ENCODE results near the gene RBM10. TPM values are rescaled to one million over a fixed set of nuclear protein-coding genes. Genes with fewer than 3 reads are reported as not detected.

Gene RBM10
- total RNA-seq, 2 donors from 2014 or later, result 30.0 to 67.8 TPM

- H3K9ac ChIP-seq (ENCODE audit: low read depth in 2 of 2, low read length in 2 of 2), result no peak overlapping the region
- H3K36me3 ChIP-seq, result no peaks in the 10 kb centered on the region
- DNase-seq, result no peak
- no peaks in the 10 kb centered on the region for H3K9me3 ChIP-seq
- TF ChIP-seq, protein P1, sequence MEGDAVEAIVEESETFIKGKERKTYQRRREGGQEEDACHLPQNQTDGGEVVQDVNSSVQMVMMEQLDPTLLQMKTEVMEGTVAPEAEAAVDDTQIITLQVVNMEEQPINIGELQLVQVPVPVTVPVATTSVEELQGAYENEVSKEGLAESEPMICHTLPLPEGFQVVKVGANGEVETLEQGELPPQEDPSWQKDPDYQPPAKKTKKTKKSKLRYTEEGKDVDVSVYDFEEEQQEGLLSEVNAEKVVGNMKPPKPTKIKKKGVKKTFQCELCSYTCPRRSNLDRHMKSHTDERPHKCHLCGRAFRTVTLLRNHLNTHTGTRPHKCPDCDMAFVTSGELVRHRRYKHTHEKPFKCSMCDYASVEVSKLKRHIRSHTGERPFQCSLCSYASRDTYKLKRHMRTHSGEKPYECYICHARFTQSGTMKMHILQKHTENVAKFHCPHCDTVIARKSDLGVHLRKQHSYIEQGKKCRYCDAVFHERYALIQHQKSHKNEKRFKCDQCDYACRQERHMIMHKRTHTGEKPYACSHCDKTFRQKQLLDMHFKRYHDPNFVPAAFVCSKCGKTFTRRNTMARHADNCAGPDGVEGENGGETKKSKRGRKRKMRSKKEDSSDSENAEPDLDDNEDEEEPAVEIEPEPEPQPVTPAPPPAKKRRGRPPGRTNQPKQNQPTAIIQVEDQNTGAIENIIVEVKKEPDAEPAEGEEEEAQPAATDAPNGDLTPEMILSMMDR (IDR thresholded peaks at IDR 0.05), result no peak
- no peaks in the 10 kb centered on the region for H3K4me1 ChIP-seq
- no peak overlapping the region for H3K27ac ChIP-seq
- intact Hi-C loops (cut with DNase I), result no loop called here
- no peak overlapping the region for H3K4me3 ChIP-seq
- no peaks in the 10 kb centered on the region for H3K27me3 ChIP-seq
Observed at GRCh38 chrX:47138171-47138570, 6.8 kb upstream of the RBM10 start.

DNA sequence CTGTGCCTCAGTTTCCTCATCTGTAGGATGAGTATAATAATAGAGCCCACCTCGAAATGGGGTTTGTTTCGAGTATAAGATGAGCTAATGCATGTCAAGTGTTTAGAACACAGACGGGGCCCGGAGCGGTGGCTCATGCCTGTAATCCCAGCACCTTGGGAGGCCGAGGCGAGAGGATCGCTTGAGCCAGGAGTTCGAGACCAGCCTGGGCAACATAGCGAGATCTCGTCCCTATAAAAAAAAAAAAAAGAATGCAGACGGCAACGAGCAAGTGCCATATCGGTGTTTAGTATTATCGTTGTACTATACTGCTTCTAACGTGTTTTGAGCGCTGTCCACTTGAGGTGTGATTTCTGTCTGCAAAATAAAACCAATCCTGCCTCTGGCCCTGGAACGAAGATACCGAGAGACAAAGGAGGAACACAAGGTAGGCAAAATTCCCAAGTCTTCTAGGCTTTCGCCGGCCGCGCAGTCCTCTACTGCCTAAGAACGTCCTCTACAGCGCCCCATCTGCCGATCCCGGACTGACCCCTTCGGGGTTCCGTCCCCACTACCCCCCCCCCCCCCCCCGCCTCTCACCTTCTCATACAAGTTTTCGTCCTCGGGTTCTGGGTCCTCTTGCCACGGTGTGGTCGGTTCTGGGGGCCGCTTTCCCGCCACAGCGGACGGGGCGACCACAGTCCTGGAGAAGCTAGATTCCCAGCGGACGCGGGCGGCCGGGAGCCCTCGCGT lies 961 bp upstream of the RBM10 start:
- DNase-seq, result peak; percentile 27
- Histone ChIP-seq H3K27me3 (no peaks in the 10 kb centered on the region), H3K4me3 (peak overlapping the region; percentile 55), H3K27ac (peak overlapping the region; percentile 91), H3K36me3 (no peaks in the 10 kb centered on the region), H3K9me3 (no peaks in the 10 kb centered on the region), H3K9ac (ENCODE audit: low read depth in 2 of 2, low read length in 2 of 2) (peak overlapping the region; percentile 73 to 92), H3K4me1 (no peaks in the 10 kb centered on the region)
- TF ChIP-seq, protein P1 (IDR thresholded peaks at IDR 0.05), result no peak
- intact Hi-C loops (cut with DNase I), result no loop called here

DNA sequence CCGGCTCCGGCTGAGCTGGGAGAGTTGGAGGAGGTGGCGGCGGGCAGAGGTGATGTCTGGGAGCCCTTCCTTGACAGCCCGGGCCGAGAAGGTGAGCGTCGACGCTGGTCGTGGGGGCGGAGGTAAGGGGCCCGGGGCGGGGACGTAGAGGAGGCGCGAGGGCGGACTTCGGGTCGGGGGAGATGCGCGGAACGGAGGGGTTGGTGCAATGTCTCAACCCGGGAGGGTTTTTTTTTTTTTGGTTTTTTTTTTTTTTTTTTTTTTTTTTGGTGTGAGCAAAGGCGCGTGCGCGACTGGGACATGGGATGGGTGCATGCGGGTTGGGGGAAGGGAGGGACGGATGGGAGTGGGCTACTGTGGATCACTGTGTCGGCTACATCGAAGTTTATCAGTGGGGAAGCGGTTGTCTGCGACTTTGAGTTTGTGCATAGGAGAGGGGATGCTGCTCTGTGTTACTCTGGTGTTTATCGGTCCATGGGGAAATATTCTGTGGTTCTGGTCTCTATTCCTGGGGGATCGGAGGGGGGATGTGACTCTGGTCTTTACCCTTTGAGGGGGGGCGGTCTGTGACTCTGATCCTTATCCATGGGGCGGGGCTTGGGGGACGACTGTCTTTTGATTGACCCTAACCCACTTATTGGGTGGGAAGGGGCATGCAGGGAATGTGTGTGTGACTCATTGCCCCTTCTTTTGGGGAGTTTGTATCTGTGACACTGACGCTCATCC lies 537 bp downstream of the RBM10 start:
- H3K9me3 ChIP-seq, result no peaks in the 10 kb centered on the region
- peak overlapping the region; percentile 55 for H3K4me3 ChIP-seq
- peak overlapping the region; percentile 75 to 92 for H3K9ac ChIP-seq (ENCODE audit: low read depth in 2 of 2, low read length in 2 of 2)
- peak; percentile 27 for DNase-seq
- H3K27me3 ChIP-seq, result no peaks in the 10 kb centered on the region
- H3K27ac ChIP-seq, result peak overlapping the region; percentile 91
- no peaks in the 10 kb centered on the region for H3K4me1 ChIP-seq
- TF ChIP-seq, protein P1 (IDR thresholded peaks at IDR 0.05), result no peak
- intact Hi-C loops (cut with DNase I), result no loop called here
- H3K36me3 ChIP-seq, result no peaks in the 10 kb centered on the region

DNA sequence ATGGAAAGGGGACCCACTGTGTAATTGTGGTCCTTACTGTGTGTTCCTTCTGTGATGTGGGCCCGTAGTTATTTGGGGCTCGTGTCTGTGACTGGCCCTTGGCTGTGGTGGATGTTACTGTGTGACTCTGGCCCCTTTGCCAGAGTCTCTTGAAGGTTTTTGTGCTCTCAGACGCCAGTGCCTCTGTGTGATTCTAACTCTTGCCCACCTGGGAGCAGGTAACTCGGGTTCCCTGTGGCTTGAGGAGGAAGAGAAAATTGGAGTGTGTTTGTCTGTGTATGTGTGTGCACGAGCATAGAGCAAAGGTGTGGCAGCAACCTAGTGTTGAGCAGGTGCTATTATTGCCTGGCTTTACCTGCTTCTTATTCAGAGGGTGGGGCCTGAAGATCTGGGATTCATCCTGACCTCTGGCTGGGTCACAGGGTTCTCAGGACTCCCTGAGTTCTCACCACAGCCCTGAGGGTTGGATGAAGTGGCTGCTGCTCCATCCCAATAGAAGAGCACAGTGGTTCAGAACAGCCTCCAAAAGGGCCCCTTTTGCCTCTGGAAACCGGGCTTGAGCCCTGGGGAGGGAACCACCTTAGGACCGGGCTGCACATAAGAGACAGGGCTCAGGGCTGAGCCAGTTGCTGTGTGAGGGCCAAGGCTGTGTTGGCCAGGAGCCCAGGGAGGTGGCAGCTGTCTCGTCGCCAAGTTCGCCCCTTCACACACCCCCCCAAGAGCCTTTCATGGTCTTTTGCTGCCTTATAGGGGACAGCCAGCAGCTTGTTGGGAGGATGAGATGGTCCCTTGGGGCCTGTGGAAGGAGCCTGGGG lies 1.3 kb downstream of the RBM10 start:
- Histone ChIP-seq H3K27me3 (no peaks in the 10 kb centered on the region), H3K9me3 (no peaks in the 10 kb centered on the region), H3K36me3 (no peaks in the 10 kb centered on the region), H3K9ac (ENCODE audit: low read depth in 2 of 2, low read length in 2 of 2) (peak overlapping the region; percentile 46 to 92), H3K4me1 (no peaks in the 10 kb centered on the region), H3K4me3 (peak overlapping the region; percentile 55), H3K27ac (peak overlapping the region; percentile 65)
- TF ChIP-seq, protein P1 (IDR thresholded peaks at IDR 0.05), result no peak
- intact Hi-C loops (cut with DNase I), result no loop called here
- peak; percentile 52 for DNase-seq
